IPS-15b (cell line): ENCODE measurements around the gene ZNF669.
A peak's percentile ranks its signal among the peaks of the same experiment; 100 is the strongest.

Experiments used
- H3K27me3 ChIP-seq: one replicate; pipeline ENCODE4 v1.6.1; 2013; ENCODE audit warnings: low read length; ENCODE audit not compliant: control insufficient read depth, insufficient read depth
- H3K36me3 ChIP-seq: one replicate; pipeline ENCODE4 v1.6.1; 2013; ENCODE audit warnings: low read length; ENCODE audit not compliant: control insufficient read depth, insufficient read depth
- H3K4me1 ChIP-seq: one replicate; pipeline ENCODE4 v1.6.1; 2013; ENCODE audit warnings: mild to moderate bottlenecking, low read length; ENCODE audit not compliant: control insufficient read depth, insufficient read depth
- H3K4me3 ChIP-seq: one replicate; pipeline ENCODE4 v1.5.1; 2013; ENCODE audit warnings: low read depth, low read length
- H3K9ac ChIP-seq: one replicate; pipeline ENCODE4 v1.6.1; 2013; ENCODE audit warnings: low read depth, mild to moderate bottlenecking, low read length
- H3K9me3 ChIP-seq: one replicate; pipeline ENCODE4 v1.6.1; 2013; ENCODE audit warnings: mild to moderate bottlenecking, low read length; ENCODE audit not compliant: control insufficient read depth, insufficient read depth

The ZNF669 gene

DNA sequence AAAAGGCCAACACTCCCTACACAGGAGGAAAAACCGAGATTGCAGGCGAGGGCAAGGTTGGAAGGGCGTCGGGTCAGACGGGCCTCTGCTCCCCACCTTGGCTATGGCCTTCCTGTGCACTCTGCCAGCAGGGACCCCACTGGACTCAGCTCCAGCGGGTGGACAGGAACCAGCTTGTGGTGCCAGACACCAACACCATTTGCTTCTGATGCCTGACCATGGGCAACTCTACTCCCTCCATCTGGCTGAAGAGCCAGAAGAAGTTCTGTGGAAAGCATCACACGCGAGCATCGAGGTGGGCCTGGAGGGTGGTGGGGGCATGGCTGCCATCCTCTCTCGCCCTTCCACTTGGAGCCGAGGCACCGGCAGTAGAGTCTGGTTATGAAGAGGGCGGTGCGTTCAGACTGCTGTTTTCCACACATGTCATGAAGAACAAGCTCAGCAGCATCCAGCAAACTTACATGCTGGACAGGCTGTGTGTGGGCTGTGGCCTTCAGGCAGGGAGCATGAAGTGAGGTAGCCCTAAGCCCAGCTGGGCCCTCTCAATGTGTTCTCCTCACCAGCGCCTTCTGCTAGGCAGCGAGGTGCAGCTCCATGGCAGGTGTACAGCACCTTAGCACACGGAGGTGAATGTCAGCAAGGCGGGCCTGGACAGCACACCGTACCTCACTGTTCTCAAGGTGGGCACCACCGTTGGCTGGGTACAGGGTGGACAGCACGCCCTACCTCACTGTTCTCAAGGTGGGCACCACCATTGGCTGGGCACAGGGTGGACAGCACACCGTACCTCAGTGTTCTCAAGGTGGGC, 15.6 kb upstream of the ZNF669 start:
- no peaks in the 10 kb centered on the region for H3K4me1 ChIP-seq
- no peaks in the 10 kb centered on the region for H3K36me3 ChIP-seq
- no peaks in the 10 kb centered on the region for H3K27me3 ChIP-seq
- no peak overlapping the region for H3K4me3 ChIP-seq
- no peak overlapping the region for H3K9ac ChIP-seq
- no peaks in the 10 kb centered on the region for H3K9me3 ChIP-seq

DNA sequence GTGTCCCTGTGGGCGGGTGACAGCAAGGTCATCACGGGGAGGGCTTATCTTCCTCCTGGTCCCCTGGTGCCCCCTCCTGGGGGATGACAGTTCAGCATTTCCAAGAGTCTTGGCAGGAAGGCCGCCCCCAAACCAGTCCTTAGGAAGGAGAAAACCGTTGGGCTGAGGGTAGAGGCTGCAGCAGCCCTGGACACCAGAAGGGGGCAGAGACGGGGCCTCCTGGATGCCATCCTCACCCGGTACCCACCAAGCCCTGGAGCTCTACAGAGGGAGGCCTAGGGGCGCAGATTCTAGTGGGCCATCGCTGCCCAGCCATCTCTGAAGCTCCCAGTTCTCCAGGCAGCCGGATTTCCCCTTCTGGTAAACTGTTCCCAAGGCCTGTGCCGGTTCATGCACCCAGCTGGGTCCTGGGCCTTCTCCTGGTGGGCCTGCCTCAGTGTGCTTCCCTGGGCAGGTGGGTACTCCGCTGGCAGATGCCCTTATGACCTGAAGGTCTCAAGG, 14.8 kb upstream of the ZNF669 start:
- Histone ChIP-seq H3K4me1 (no peaks in the 10 kb centered on the region), H3K4me3 (no peak overlapping the region), H3K9ac (no peak overlapping the region)

DNA sequence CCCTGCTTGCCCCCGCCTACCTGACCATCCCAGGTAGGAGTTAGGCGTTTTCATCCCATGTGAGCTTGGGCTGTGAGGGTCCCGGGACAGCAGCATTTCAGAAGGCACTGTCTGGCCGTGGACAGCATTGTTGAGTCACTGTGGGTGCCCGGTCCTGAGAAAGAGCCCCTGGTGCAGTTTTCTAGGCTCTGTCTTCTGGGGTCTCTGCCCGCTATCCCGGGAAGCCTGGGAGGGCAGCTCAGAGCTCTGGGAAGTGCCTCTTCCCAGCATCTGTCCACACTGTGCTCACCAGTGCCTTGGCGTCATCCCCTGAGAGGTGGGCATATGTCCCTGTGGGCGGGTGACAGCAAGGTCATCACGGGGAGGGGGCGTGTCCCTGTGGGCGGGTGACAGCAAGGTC, 11.4 kb upstream of the ZNF669 start:
- peaks cover 2% of the 10 kb centered on the region for H3K4me1 ChIP-seq
- H3K9me3 ChIP-seq, result no peaks in the 10 kb centered on the region
- no peaks in the 10 kb centered on the region for H3K36me3 ChIP-seq
- H3K27me3 ChIP-seq, result peaks cover 15% of the 10 kb centered on the region
- H3K9ac ChIP-seq, result no peak overlapping the region
- no peak overlapping the region for H3K4me3 ChIP-seq

More for the DNA sequence above, 14.8 kb upstream of the ZNF669 start:
- Histone ChIP-seq H3K27me3 (no peaks in the 10 kb centered on the region), H3K9me3 (no peaks in the 10 kb centered on the region), H3K36me3 (no peaks in the 10 kb centered on the region)

DNA sequence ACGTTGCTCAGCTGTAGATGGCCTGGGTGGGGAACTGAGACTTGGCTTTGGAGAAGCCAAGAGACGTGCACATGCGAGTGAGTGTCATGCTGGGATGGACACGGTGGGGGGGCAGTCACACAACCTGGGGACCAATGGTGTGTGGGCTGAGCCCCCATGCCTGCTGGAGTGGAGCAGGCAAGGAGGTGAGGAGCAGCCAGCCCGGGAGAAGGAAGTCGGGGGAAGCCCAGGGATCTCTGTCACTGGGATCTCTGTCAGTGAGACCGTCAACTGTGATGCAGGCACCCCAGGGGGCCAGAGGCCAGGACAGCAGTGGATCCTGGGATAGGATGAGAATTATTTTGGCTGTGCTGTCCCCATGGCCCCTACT, 11.0 kb upstream of the ZNF669 start:
- Histone ChIP-seq H3K4me3 (no peak overlapping the region), H3K27me3 (peaks cover 17% of the 10 kb centered on the region), H3K9me3 (no peaks in the 10 kb centered on the region), H3K36me3 (no peaks in the 10 kb centered on the region), H3K9ac (no peak overlapping the region), H3K4me1 (peaks cover 2% of the 10 kb centered on the region)

DNA sequence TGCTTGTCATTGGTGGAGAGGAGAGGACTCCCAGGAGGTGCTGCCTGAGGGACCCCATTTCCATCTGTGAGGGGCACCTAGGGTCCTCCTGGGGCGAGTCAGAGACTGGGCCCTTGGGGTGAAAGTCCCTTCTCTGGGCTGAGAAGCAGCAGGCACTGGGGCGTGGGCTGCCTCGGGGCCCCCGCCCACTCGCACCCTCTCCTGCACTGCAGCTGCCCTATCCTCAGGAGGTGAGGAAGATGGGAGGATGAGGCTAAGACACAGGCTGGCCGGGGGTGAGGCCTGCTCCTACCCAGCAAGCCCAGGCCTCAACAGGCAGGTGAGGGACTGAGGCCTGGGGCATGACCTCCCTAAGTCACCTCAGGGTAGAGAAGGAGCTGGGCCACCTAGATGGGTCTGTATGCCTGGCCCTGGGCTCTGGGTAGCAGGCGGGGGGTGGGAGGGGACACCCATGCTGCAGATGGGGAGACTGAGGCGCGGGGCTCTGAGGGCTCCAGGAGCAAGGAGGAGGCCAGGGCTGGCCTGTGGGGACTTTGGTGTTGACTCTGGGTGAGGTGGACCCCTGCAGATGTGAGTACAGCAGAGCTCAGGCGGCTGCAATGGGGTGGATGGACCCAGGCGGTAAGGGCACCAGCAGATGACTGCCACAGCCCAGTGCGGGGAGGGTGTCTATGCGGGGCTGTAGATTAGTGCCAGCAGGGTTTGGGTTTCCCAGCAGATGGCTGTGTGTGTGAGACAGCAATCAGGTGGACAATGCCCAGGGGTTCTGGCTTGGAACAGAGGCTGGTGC, 10.4 kb upstream of the ZNF669 start:
- Histone ChIP-seq H3K4me1 (peaks cover 2% of the 10 kb centered on the region), H3K9ac (no peak overlapping the region), H3K27me3 (peaks cover 22% of the 10 kb centered on the region), H3K4me3 (no peak overlapping the region), H3K36me3 (no peaks in the 10 kb centered on the region), H3K9me3 (no peaks in the 10 kb centered on the region)

DNA sequence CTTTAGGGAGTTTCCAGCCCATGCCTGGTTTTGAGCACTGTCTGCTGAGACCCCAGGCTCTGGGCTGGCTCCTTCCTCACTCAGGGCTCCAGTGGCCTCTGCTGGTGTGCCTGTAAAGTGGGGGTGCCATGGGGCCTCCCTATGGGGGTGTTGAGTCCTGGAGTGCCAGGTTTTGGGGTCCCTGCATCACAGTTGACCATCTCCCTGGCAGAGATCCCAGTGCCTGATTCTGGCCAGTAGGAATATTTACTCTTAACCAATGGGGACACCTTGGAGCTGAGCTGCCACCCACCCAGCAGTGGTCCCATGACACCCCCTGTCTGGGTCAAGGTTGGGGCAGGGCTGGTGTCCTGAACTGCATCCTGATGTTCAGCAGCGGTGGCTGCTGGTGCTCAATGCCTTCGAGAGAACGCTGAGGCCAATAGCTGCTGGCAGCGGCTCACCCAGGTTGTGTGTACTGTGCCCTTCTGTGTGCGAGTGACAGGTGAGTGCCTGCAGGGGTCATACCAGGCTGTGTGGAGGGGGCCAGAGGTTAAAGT, 9.6 kb upstream of the ZNF669 start:
- Histone ChIP-seq H3K4me1 (peaks cover 2% of the 10 kb centered on the region), H3K9me3 (no peaks in the 10 kb centered on the region), H3K36me3 (no peaks in the 10 kb centered on the region), H3K27me3 (peaks cover 23% of the 10 kb centered on the region), H3K4me3 (no peak overlapping the region), H3K9ac (no peak overlapping the region)

DNA sequence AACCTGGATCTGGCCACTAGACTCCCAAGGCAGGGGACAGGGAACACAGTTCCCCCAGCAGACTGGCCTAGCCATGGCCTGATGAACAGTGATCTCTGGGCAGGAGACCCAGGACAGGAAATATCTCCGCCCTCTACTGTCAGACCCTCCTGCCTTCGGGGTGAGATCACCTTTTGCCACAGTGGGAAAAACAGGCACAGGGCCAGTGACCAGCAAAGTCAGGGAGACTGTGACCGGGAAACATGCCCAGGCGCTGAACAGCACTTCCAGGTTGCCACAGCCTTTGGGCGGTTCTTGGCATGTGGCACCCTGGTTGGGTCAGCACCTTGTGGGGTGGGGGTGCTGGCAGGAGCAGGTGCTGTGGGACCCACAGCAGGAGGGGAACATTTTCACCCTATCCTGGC, 8.9 kb upstream of the ZNF669 start:
- H3K9me3 ChIP-seq, result no peaks in the 10 kb centered on the region
- H3K4me3 ChIP-seq, result no peak overlapping the region
- no peak overlapping the region for H3K9ac ChIP-seq
- no peaks in the 10 kb centered on the region for H3K36me3 ChIP-seq
- H3K4me1 ChIP-seq, result peaks cover 2% of the 10 kb centered on the region
- peaks cover 23% of the 10 kb centered on the region for H3K27me3 ChIP-seq

DNA sequence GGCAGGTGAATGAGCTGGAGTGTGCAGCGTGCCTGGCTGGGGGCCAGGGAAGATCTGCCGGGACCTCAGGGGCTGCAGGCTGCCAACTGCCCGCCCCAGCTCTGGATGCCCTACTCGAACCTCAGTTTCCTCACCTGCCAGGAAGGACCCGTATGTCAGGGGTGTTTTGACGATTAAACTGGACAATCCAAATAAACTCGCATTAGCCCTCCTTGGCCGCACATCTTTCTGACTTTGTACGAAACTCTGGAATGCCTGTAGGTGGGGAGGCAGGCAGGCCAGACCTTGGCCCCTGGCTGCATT, 8.3 kb upstream of the ZNF669 start:
- no peaks in the 10 kb centered on the region for H3K36me3 ChIP-seq
- no peaks in the 10 kb centered on the region for H3K9me3 ChIP-seq
- H3K4me1 ChIP-seq, result peaks cover 2% of the 10 kb centered on the region
- peak overlapping the region; percentile 73 for H3K4me3 ChIP-seq
- peaks cover 23% of the 10 kb centered on the region for H3K27me3 ChIP-seq
- H3K9ac ChIP-seq, result no peak overlapping the region

DNA sequence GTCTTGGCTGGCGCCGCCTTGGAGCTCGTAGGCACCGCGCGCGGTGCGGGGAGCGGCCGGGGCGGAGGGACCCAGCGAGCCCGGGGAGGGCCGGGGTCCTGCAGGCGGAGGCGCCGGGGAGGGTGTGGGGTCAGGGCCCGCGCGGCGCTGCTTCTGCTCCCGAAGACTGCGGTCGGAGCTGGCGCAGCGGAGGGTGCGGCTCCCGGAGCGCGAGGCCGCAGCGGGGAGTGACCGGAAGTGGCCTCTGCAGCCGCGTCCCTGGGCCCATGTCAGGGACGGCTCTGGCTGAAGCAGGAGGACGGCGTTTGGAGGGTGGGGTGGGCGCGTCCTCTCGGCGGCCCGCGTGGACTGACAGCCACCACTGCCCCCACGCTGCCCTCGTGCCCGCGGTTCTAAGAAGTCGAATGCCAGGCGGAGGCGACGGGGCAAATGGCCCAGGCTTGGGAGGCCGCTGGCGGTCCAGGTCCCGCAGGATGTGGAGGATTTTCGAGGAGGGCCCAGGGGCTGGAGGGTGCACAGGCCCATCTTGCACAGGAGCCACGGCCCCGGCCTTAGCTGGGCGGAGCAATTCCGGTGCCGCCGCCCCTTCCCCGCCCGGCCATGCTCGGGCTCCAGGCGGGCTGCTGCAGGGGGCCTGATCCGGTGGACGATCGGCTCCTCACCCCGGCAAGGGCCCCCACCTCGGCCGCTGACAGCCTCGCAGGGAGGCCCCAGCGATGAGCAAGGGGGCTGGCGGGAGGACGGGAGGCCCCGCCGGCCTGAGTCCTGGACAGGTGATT, 7.7 kb upstream of the ZNF669 start:
- Histone ChIP-seq H3K4me1 (peaks cover 2% of the 10 kb centered on the region), H3K9ac (no peak overlapping the region), H3K4me3 (peak overlapping the region; percentile 73), H3K9me3 (no peaks in the 10 kb centered on the region), H3K27me3 (peaks cover 23% of the 10 kb centered on the region), H3K36me3 (no peaks in the 10 kb centered on the region)

DNA sequence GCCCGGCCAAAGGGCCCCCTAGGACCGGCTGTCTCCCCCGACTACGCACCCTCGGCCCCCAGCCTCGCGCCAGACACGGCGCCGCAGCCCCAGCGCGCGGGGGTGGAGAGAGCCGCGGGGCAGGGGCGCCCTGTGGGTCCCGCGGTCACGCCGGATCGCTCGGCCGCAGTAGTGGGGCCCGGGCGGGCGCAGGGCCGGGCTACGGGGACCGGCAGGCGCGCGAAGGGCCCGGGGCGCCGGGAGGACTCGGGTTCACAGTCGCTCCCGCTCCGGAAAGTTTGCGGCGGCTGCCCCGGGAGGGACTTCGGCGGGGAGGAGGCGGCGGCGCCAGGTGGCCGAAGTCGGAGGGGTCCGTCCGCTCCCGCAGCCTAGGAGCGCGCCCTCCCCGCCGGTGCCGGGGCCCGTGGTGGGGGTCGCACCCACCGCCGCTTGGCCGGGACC, 7.1 kb upstream of the ZNF669 start:
- H3K36me3 ChIP-seq, result no peaks in the 10 kb centered on the region
- H3K4me3 ChIP-seq, result peak overlapping the region; percentile 73
- H3K9ac ChIP-seq, result no peak overlapping the region
- H3K4me1 ChIP-seq, result peaks cover 2% of the 10 kb centered on the region
- peaks cover 23% of the 10 kb centered on the region for H3K27me3 ChIP-seq
- H3K9me3 ChIP-seq, result no peaks in the 10 kb centered on the region

DNA sequence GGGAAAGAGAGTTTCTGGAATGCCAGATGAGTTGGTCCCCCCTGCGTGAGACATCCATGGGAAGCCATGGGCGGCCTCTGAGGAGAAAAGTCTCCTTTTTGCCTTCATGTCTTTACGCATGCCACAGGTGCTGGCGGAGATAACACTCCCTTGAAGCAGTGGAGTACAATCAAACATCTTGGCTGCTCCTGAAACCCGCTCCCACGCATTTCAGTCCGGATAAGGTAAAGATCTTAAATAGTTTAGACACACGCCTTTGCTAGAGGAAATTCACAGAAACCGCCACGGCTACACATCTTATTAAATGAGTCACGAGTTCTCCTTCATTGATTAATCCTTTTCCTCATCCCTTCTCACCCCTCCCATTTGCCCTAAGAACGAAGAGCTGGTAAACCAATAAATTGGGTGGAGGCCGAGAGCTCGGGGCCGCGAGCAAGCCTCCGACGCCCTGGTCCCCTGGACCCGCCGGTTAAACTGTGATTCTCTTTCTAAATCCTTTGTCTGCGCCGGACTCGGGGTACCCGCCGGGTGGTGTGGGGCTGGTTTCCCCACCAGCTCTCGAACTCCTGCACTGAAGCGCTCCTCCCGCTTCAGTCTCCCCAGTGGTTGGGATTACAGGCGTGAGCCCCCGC, 6.6 kb upstream of the ZNF669 start:
- no peak overlapping the region for H3K9ac ChIP-seq
- peaks cover 23% of the 10 kb centered on the region for H3K27me3 ChIP-seq

More for the DNA sequence above, 6.6 kb upstream of the ZNF669 start:
- peaks cover 7% of the 10 kb centered on the region for H3K4me1 ChIP-seq
- H3K4me3 ChIP-seq, result peak overlapping the region; percentile 73
- H3K9me3 ChIP-seq, result no peaks in the 10 kb centered on the region
- no peaks in the 10 kb centered on the region for H3K36me3 ChIP-seq
